ENCODE data around the gene ADGRE3.

The ADGRE3 gene

GRCh38 chr19:14571695-14572490 lies 102.8 kb downstream of the ADGRE3 start, which contains the start of gene NDUFB7:
NDUFB7 (minus strand) TSS chr19:14572066; CDS start chr19:14572000, 66 bp downstream.
- peak within 1 kb of the TSS; percentile 72 for H3K4me3 ChIP-seq (ENCODE audit: control insufficient read depth, low read depth, low read length)
- TF ChIP-seq, protein P1, sequence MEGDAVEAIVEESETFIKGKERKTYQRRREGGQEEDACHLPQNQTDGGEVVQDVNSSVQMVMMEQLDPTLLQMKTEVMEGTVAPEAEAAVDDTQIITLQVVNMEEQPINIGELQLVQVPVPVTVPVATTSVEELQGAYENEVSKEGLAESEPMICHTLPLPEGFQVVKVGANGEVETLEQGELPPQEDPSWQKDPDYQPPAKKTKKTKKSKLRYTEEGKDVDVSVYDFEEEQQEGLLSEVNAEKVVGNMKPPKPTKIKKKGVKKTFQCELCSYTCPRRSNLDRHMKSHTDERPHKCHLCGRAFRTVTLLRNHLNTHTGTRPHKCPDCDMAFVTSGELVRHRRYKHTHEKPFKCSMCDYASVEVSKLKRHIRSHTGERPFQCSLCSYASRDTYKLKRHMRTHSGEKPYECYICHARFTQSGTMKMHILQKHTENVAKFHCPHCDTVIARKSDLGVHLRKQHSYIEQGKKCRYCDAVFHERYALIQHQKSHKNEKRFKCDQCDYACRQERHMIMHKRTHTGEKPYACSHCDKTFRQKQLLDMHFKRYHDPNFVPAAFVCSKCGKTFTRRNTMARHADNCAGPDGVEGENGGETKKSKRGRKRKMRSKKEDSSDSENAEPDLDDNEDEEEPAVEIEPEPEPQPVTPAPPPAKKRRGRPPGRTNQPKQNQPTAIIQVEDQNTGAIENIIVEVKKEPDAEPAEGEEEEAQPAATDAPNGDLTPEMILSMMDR (IDR thresholded peaks at IDR 0.05; ENCODE audit: control insufficient read depth, insufficient read depth, low read depth, low read length, missing control alignments) = peak; percentile 74
- peak; percentile 78 for DNase-seq (ENCODE audit: low read depth)

- TF ChIP-seq, protein P1 (IDR thresholded peaks at IDR 0.05; ENCODE audit: control insufficient read depth, insufficient read depth, low read depth, low read length, missing control alignments) = no peak
- no peak for DNase-seq (ENCODE audit: low read depth)
- peak overlapping the region; percentile 72 for H3K4me3 ChIP-seq (ENCODE audit: control insufficient read depth, low read depth, low read length)
These were observed 103.6 kb downstream of the ADGRE3 start for GRCh38 chr19:14570864-14571527.

All from AG09309 (cell line).